ENCODE measurements around the gene DGCR2. TPM values are rescaled to one million over a fixed set of nuclear protein-coding genes. Genes with fewer than 3 reads are reported as not detected.

The DGCR2 gene
- total and polyA plus RNA-seq, 2 of the 8 experiments (the other 6 are each of a cell fraction or from before 2014, with no cell fraction given), result 42.3 to 62.2 TPM

- FAIRE-seq, result no peak
- H3K18ac ChIP-seq (ENCODE audit: extremely low read depth, low read length), result no peak overlapping the region
- no peak overlapping the region for H4K5ac ChIP-seq (ENCODE audit: insufficient read length, low read depth, low read length)
- no peak overlapping the region for H2AK5ac ChIP-seq (ENCODE audit: low read depth, low read length)
- H4K8ac ChIP-seq (ENCODE audit: extremely low read depth, insufficient read depth, low read length), result no peak overlapping the region
- H2BK20ac ChIP-seq (ENCODE audit: low read length), result no peak overlapping the region
- no peaks in the 10 kb centered on the region for H3K36me3 ChIP-seq (ENCODE audit: control insufficient read depth in 2 of 4, insufficient read depth in 4 of 4, low read length in 3 of 4)
- H3K56ac ChIP-seq (replicated peaks; ENCODE audit: insufficient read length, low read depth, low read length), result no peak overlapping the region
- no peak overlapping the region for H2AFZ ChIP-seq (ENCODE audit: low read length)
- H2BK15ac ChIP-seq (ENCODE audit: low read length), result no peak overlapping the region
- H3K4ac ChIP-seq (replicated peaks; ENCODE audit: insufficient read length, low read depth, low read length), result no peak overlapping the region
- no peaks in the 10 kb centered on the region for H3K23me2 ChIP-seq (ENCODE audit: low read depth, low read length)
- WGBS, 2 experiments (ENCODE audit: extremely low coverage in 1 of 2, insufficient coverage in 1 of 2, insufficient read length in 1 of 2, insufficient replicate concordance in 2 of 2, low coverage in 1 of 2, low lambda C conversion rate in 2 of 2, missing lambda C conversion rate in 1 of 2), result 90% methylated on average over 3 of the region's 3 CpGs; no CpG with 5 or more reads in 1 of the 2 experiments
- TF ChIP-seq GTF2F1 (IDR thresholded peaks at IDR 0.05; ENCODE audit: borderline replicate concordance, low read depth, low read length) (no peak), CHD2 (IDR thresholded peaks at IDR 0.05; ENCODE audit: low read length) (no peak), RNF2 (IDR thresholded peaks at IDR 0.05; ENCODE audit: borderline replicate concordance, low read depth, low read length, missing control alignments, poor library complexity, severe bottlenecking) (no peak), BRCA1 (IDR thresholded peaks at IDR 0.05; ENCODE audit: low read depth, low read length) (no peak), SP2 (IDR thresholded peaks at IDR 0.05; ENCODE audit: low read length) (no peak), GABPA (IDR thresholded peaks at IDR 0.05; ENCODE audit: borderline replicate concordance, insufficient read depth, low read length) (no peak), RAD21 (IDR thresholded peaks at IDR 0.05 in 1 of 2, conservative IDR thresholded peaks at IDR 0.05 in 1 of 2; ENCODE audit: low read depth in 2 of 2, low read length in 2 of 2) (no peak)
- no peak overlapping the region for H3K23ac ChIP-seq (ENCODE audit: insufficient read length)
- H2BK120ac ChIP-seq (replicated peaks; ENCODE audit: low read depth, low read length), result no peak overlapping the region
- peaks cover 25 to 93% of the 10 kb centered on the region in 2 experiments for H3K79me2 ChIP-seq (ENCODE audit: control insufficient read depth in 1 of 2, insufficient read depth in 2 of 2, low read length in 2 of 2)
- no peak overlapping the region for H3K4me2 ChIP-seq (ENCODE audit: insufficient read depth in 1 of 2, low read depth in 2 of 2, low read length in 2 of 2)
- no peak overlapping the region for H3K27ac ChIP-seq (ENCODE audit: low read depth, low read length)
- peaks cover 25 to 48% of the 10 kb centered on the region in 2 experiments for H4K20me1 ChIP-seq (replicated peaks in 1 of 2; ENCODE audit: control insufficient read depth in 1 of 2, insufficient read depth in 2 of 2, low read length in 2 of 2)
- no peak for DNase-seq (ENCODE audit: low read depth in 1 of 2, low spot score in 2 of 2)
- H3K4me1 ChIP-seq (replicated peaks in 1 of 4; ENCODE audit: control insufficient read depth in 3 of 4, insufficient read depth in 4 of 4, low read length in 3 of 4), result peaks cover 7 to 14% (median 11%) of the 10 kb centered on the region in 4 experiments
- H2BK5ac ChIP-seq (ENCODE audit: low read depth, low read length), result no peak overlapping the region
- ChIA-PET POLR2A (ENCODE audit: partially characterized antibody) (no interaction called here), CTCF (ENCODE audit: partially characterized antibody) (interaction anchor here (0.7 to 1.0 kb wide), 4 partner anchors 9 to 58 kb away, joined by 3 to 7 read pairs (median 3); no protein-coding TSS in a partner anchor)
- no peak overlapping the region for H3K14ac ChIP-seq (ENCODE audit: insufficient read length)
- H4K91ac ChIP-seq (replicated peaks; ENCODE audit: insufficient read length, low read length), result no peak overlapping the region
- no peaks in the 10 kb centered on the region for H3K9me3 ChIP-seq (ENCODE audit: insufficient read depth in 2 of 2, low read depth in 1 of 2, low read length in 1 of 2)
- no peak overlapping the region for H3K9ac ChIP-seq (replicated peaks in 1 of 4; ENCODE audit: extremely low read depth in 1 of 4, low read depth in 3 of 4, low read length in 3 of 4)
- no peak overlapping the region for H2BK12ac ChIP-seq (ENCODE audit: low read depth, low read length)
- no peaks in the 10 kb centered on the region; a peak in 1 of 7 replicates for H3K27me3 ChIP-seq (replicated peaks in 1 of 4; ENCODE audit: control insufficient read depth in 3 of 4, extremely low read depth in 1 of 4, insufficient read depth in 3 of 4, low read length in 3 of 4)
- H3K79me1 ChIP-seq (ENCODE audit: low read depth, low read length), result peaks cover 21% of the 10 kb centered on the region
- H3K4me3 ChIP-seq (ENCODE audit: extremely low read depth in 1 of 4, insufficient read depth in 2 of 4, low read depth in 3 of 4, low read length in 4 of 4), result no peak overlapping the region
These were observed 13.4 kb downstream of the DGCR2 start for GRCh38 chr22:19108807-19109197.

Measured in H1 (cell line).